Thyroid gland (tissue), 4 donors: ENCODE data around the gene TRMT2B. TPM values are rescaled to one million over a fixed set of nuclear protein-coding genes. Genes with fewer than 3 reads are reported as not detected.
"Not testable (repeated sequence)": the region's sequence is repeated elsewhere in the genome, so short reads cannot be mapped to it uniquely, and the experiment has no call there.

Source experiments
- DNase-seq, 2 donors: peaks; one replicate each; pipeline ENCODE4 v3.0.0-alpha.2; 2019
- H3K27ac ChIP-seq, 3 donors: fragments of 200-600 bp; sonication (generic); 1 replicate in 2 of 3; 2 replicates in 1 of 3; pipeline ENCODE4 v1.5.1; 2016 to 2019; ENCODE audit warnings: mild to moderate bottlenecking in 1 of 3, moderate library complexity in 1 of 3
- H3K27me3 ChIP-seq: fragments of 200-600 bp; sonication (generic); one replicate; pipeline ENCODE4 v1.5.1; 2019
- H3K36me3 ChIP-seq, 2 donors: fragments of 200-600 bp; sonication (generic); one replicate each; pipeline ENCODE4 v1.5.1; 2016 to 2019
- H3K4me1 ChIP-seq, 2 donors: fragments of 200-600 bp; sonication (generic); one replicate each; pipeline ENCODE4 v1.5.1; 2017 to 2019
- H3K4me3 ChIP-seq, 3 donors: fragments of 200-600 bp; sonication (generic); replicated peaks in 1 of 3; 1 replicate in 2 of 3; 2 replicates in 1 of 3; pipeline ENCODE4 v1.5.1; 2016; ENCODE audit warnings: mild to moderate bottlenecking in 1 of 3
- H3K9me3 ChIP-seq: fragments of 200-600 bp; sonication (generic); one replicate; pipeline ENCODE4 v1.5.1; 2017
- POLR2A ChIP-seq, 2 donors: fragments of 450-650 bp; IDR thresholded peaks; one replicate each; pipeline ENCODE4 v1.6.1; 2017; ENCODE audit warnings: antibody characterized with exemption in 2 of 2, mild to moderate bottlenecking in 2 of 2, moderate library complexity in 1 of 2
- WGBS, 2 donors: methylation state at CpG; one replicate each; pipeline ENCODE4 v1.1.5; 2017; 5-methylcytosine and 5-hydroxymethylcytosine counted together
- intact Hi-C: fragments of 100-400 bp; cut with DNase I; formaldehyde crosslinking; loops from one replicate; pipeline ENCODE4 v1.15.1; 2023
- total RNA-seq, 4 donors: library from RNA; depleted of rRNA; stranded (reverse); fragments of >200 nt; gene quantifications; one replicate each; pipeline ENCODE4 v1.2.3, GENCODE V29; 2016
- TF ChIP-seq, protein P1 (sequence below), 6 experiments: fragments of 200-600 bp in 3 of 6; fragments of 450-650 bp in 3 of 6; sonication (generic) in 3 of 6; IDR thresholded peaks; one replicate each; pipeline ENCODE4 v1.5.1; 2016 to 2019; ENCODE audit warnings: antibody characterized with exemption in 6 of 6, mild to moderate bottlenecking in 2 of 6, inconsistent platforms in 1 of 6, moderate library complexity in 1 of 6

Gene TRMT2B
- total RNA-seq, 4 donors from 2014 or later: 26.2 to 32.8 (median 29.1) TPM

GRCh38 chrX:101029665-101030064, 22.2 kb downstream of the TRMT2B start:
- Histone ChIP-seq H3K36me3 (no peaks in the 10 kb centered on the region), H3K27me3 (no peaks in the 10 kb centered on the region), H3K9me3 (no peaks in the 10 kb centered on the region), H3K4me3 (no peak overlapping the region), H3K4me1 (no peaks in the 10 kb centered on the region), H3K27ac (no peak overlapping the region)
- WGBS, 2 donors: 100% methylated on average over 1 of the region's 1 CpG
- intact Hi-C loops: no loop called here
- no peak for DNase-seq
- TF ChIP-seq, protein P1, sequence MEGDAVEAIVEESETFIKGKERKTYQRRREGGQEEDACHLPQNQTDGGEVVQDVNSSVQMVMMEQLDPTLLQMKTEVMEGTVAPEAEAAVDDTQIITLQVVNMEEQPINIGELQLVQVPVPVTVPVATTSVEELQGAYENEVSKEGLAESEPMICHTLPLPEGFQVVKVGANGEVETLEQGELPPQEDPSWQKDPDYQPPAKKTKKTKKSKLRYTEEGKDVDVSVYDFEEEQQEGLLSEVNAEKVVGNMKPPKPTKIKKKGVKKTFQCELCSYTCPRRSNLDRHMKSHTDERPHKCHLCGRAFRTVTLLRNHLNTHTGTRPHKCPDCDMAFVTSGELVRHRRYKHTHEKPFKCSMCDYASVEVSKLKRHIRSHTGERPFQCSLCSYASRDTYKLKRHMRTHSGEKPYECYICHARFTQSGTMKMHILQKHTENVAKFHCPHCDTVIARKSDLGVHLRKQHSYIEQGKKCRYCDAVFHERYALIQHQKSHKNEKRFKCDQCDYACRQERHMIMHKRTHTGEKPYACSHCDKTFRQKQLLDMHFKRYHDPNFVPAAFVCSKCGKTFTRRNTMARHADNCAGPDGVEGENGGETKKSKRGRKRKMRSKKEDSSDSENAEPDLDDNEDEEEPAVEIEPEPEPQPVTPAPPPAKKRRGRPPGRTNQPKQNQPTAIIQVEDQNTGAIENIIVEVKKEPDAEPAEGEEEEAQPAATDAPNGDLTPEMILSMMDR (IDR thresholded peaks at IDR 0.05): no peak
- TF ChIP-seq POLR2A (IDR thresholded peaks at IDR 0.05): no peak

DNA sequence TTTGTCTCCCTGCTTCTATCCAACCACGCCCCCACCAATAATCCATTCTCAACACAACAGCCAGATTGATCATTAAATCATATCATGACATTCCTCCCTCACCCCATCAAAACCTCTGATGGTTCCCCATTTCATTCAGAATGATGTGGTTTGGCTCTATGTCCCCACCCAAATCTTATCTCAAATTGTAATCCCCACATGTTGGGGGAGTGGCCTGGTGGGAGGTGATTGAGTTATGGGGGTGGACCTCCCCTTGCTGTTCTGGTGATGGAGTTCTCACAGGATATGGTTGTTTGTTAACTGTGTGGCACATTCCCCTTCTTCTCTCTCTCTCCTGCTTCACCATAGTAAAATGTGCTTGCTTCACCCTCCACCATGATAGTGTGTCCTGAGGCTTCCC, 23.3 kb downstream of the TRMT2B start:
- Histone ChIP-seq H3K4me1 (no peaks in the 10 kb centered on the region), H3K4me3 (no peak overlapping the region), H3K27me3 (no peaks in the 10 kb centered on the region), H3K27ac (no peak overlapping the region), H3K9me3 (no peaks in the 10 kb centered on the region), H3K36me3 (no peaks in the 10 kb centered on the region)
- intact Hi-C loops: no loop called here
- WGBS, 2 donors: 100% methylated on average over 1 of the region's 1 CpG
- TF ChIP-seq POLR2A (IDR thresholded peaks at IDR 0.05): no peak
- TF ChIP-seq, protein P1 (IDR thresholded peaks at IDR 0.05): no peak
- no peak for DNase-seq

DNA sequence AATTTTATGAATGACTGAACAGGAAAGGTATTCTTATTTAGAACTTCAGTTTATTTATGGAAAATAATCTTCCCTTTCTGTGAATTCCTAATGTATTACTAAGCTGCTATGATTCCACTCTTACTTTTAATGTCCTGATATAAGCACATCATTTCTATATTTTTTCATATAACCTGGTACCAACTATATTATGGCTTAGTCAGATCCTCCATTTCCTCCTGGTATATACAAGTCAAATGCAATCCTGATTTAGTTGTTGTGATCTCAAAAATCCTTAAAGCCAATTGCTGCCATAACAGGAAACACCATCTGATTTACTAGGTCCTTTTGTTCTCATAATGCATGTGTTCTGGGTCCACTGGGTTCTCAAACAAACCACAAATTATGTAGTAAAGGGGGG, 26.8 kb downstream of the TRMT2B start:
- H3K27ac ChIP-seq: no peak overlapping the region
- H3K27me3 ChIP-seq: no peaks in the 10 kb centered on the region
- no peaks in the 10 kb centered on the region for H3K9me3 ChIP-seq
- intact Hi-C loops: no loop called here
- no peaks in the 10 kb centered on the region for H3K4me1 ChIP-seq
- TF ChIP-seq POLR2A (IDR thresholded peaks at IDR 0.05): no peak
- TF ChIP-seq, protein P1 (IDR thresholded peaks at IDR 0.05): no peak
- DNase-seq: no peak
- no peak overlapping the region for H3K4me3 ChIP-seq
- peaks cover 0 to 4% of the 10 kb centered on the region in 2 donors for H3K36me3 ChIP-seq

DNA sequence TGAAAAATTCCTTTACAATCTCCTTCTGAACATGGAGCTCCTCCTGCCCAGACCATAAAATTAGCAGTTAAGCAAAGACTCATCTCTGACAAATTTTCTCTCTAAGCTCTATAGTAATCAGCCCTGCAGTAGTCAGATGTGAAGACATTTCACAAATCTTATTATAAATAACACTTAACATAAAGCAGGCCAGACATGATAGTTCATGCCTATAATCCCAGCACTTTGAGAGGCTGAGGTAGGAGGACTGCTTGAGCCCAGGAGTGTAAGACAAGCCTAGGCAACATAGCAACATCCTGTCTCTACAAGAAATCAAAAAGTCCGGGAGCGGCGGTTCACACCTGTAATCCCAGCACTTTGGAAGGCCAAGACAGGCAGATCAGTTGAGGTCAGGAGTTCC, 29.9 kb downstream of the TRMT2B start:
- intact Hi-C loops: no loop called here
- 90 to 100% methylated on average over 3 of the region's 3 CpGs for WGBS, 2 donors
- Histone ChIP-seq H3K4me1 (no peaks in the 10 kb centered on the region), H3K9me3 (no peaks in the 10 kb centered on the region), H3K36me3 (peaks cover 0 to 4% of the 10 kb centered on the region in 2 donors), H3K27ac (no peak overlapping the region), H3K27me3 (no peaks in the 10 kb centered on the region), H3K4me3 (no peak overlapping the region)
- no peak for DNase-seq
- no peak for TF ChIP-seq POLR2A (IDR thresholded peaks at IDR 0.05)
- TF ChIP-seq, protein P1 (IDR thresholded peaks at IDR 0.05): no peak

- H3K36me3 ChIP-seq, H3K4me3 ChIP-seq, intact Hi-C loops, DNase-seq, H3K27ac ChIP-seq, H3K4me1 ChIP-seq, H3K27me3 ChIP-seq, H3K9me3 ChIP-seq: not testable (repeated sequence)
- WGBS, 2 donors: 100% methylated on average over 1 of the region's 1 CpG
These were observed 39.9 kb downstream of the TRMT2B start for GRCh38 chrX:101012031-101012430.

DNA sequence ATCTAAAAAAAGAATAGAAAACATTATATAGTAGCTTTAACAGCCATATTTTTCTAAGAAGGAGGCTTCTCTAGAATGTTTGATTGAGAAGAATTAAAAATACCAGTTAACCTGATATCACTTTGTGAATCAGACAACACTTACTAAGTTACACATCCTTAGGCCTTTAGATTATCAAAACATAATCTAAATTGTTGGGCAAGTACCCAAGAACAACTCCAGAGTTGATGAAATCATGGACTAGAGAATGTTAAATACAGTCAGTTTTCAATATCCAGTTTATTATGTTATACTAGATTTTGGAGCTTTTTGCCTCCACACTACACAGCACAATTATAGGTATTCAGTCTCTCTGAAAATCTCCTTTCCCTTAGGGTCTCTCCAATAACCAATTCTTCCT, 42.8 kb downstream of the TRMT2B start:
- Histone ChIP-seq H3K4me3 (no peak overlapping the region), H3K27ac (no peak overlapping the region), H3K4me1 (no peaks in the 10 kb centered on the region), H3K36me3 (peaks cover 4 to 5% of the 10 kb centered on the region in 2 donors), H3K27me3 (no peaks in the 10 kb centered on the region), H3K9me3 (no peaks in the 10 kb centered on the region)
- TF ChIP-seq POLR2A (IDR thresholded peaks at IDR 0.05): no peak
- intact Hi-C loops: no loop called here
- no peak for DNase-seq
